Measurements from ENCODE around the gene HAO1.

DNA sequence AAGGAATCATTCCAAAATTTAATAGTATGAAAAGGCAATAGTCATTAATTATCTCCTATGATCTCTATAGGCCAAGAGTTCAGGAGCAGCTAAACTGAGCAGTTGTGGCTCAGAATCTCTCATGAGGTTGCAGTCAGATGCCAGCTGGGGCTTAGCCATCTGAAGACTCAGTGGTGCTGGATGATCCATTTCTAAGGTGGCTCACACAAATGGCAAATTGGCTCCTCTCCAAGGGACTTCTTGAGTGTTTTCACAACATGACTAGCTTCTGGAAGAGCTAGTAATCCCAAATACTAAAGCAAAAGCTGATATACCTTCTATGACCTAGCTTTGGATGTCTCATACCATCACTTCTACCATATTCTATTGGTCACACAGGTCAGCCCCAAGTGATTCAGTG, 104.2 kb downstream of the HAO1 start:
- TF ChIP-seq, protein P1, sequence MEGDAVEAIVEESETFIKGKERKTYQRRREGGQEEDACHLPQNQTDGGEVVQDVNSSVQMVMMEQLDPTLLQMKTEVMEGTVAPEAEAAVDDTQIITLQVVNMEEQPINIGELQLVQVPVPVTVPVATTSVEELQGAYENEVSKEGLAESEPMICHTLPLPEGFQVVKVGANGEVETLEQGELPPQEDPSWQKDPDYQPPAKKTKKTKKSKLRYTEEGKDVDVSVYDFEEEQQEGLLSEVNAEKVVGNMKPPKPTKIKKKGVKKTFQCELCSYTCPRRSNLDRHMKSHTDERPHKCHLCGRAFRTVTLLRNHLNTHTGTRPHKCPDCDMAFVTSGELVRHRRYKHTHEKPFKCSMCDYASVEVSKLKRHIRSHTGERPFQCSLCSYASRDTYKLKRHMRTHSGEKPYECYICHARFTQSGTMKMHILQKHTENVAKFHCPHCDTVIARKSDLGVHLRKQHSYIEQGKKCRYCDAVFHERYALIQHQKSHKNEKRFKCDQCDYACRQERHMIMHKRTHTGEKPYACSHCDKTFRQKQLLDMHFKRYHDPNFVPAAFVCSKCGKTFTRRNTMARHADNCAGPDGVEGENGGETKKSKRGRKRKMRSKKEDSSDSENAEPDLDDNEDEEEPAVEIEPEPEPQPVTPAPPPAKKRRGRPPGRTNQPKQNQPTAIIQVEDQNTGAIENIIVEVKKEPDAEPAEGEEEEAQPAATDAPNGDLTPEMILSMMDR (IDR thresholded peaks at IDR 0.05 in 8 of 11, conservative IDR thresholded peaks at IDR 0.05 in 3 of 11), result no peak
- TF ChIP-seq POLR2AphosphoS5 (IDR thresholded peaks at IDR 0.05) (no peak), POLR2A (IDR thresholded peaks at IDR 0.05) (no peak)
